ENCODE results near the gene GAS1.

Gene GAS1

DNA sequence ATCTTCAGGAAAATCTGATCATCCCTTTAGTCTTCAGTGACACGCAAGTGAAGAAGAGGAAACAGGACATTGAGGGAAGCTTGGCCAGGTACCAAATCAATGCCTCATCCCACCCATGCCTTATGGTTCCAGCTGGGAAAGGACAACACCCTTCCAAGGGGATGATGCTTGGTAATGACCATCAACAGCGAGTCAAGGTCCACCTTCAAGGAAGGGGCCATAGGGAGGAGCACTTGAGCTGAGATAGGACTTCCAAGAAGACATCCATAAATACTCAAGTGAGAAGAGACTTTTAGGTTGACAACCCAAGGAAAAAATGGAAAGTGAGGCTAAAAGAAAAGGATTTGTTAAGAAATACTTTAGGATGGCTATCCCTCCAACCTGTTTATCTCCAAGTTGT is 27.1 kb upstream of the GAS1 start:
- H3K79me1 ChIP-seq (replicated peaks; ENCODE audit: low read length, poor library complexity, severe bottlenecking) = no peaks in the 10 kb centered on the region
- H3K23ac ChIP-seq (ENCODE audit: low read length in 2 of 2) = no peak overlapping the region
- H3K4me3 ChIP-seq (ENCODE audit: insufficient read depth in 1 of 2, low read depth in 1 of 2, low read length in 2 of 2) = no peak overlapping the region
- no peak overlapping the region for H3K4ac ChIP-seq (ENCODE audit: low read depth in 1 of 2, low read length in 2 of 2)
- H4K91ac ChIP-seq (ENCODE audit: low read length) = no peak overlapping the region
- no peak overlapping the region for H3K4me2 ChIP-seq (ENCODE audit: low read length, poor library complexity, severe bottlenecking)
- no peak overlapping the region for H3K27ac ChIP-seq (ENCODE audit: low read length, poor library complexity, severe bottlenecking)
- H3K27me3 ChIP-seq (ENCODE audit: control insufficient read depth in 1 of 2, insufficient read depth in 1 of 2, low read length in 2 of 2) = no peaks in the 10 kb centered on the region
- H4K8ac ChIP-seq (ENCODE audit: low read length) = no peak overlapping the region
- WGBS = 72% methylated on average over 2 of the region's 2 CpGs
- no peaks in the 10 kb centered on the region for H3K9me3 ChIP-seq (ENCODE audit: control insufficient read depth, low read length)
- H2BK120ac ChIP-seq (ENCODE audit: low read depth, low read length) = no peak overlapping the region
- no peak for DNase-seq
- no peak overlapping the region for H3K18ac ChIP-seq (ENCODE audit: low read depth in 1 of 2, low read length in 2 of 2)
- H3K14ac ChIP-seq (ENCODE audit: low read length in 2 of 2) = no peak overlapping the region
- no peak overlapping the region for H2BK12ac ChIP-seq (ENCODE audit: low read length in 2 of 2)
- peaks cover 4% of the 10 kb centered on the region for H3K4me1 ChIP-seq (ENCODE audit: control insufficient read depth, insufficient read depth, low read depth, low read length)
- no peaks in the 10 kb centered on the region for H3K36me3 ChIP-seq (ENCODE audit: control insufficient read depth in 1 of 2, insufficient read depth in 2 of 2, low read depth in 1 of 2, low read length in 2 of 2)
- no peak overlapping the region for H3K9ac ChIP-seq (ENCODE audit: low read length)
- H2AFZ ChIP-seq (ENCODE audit: low read depth, low read length) = no peak overlapping the region
- H2BK15ac ChIP-seq (ENCODE audit: low read depth, poor library complexity, severe bottlenecking) = no peak overlapping the region
- H2AK5ac ChIP-seq (ENCODE audit: low read length, severe bottlenecking) = no peak overlapping the region
- no peak overlapping the region for H2BK5ac ChIP-seq (ENCODE audit: low read depth, low read length, poor library complexity, severe bottlenecking)

DNA sequence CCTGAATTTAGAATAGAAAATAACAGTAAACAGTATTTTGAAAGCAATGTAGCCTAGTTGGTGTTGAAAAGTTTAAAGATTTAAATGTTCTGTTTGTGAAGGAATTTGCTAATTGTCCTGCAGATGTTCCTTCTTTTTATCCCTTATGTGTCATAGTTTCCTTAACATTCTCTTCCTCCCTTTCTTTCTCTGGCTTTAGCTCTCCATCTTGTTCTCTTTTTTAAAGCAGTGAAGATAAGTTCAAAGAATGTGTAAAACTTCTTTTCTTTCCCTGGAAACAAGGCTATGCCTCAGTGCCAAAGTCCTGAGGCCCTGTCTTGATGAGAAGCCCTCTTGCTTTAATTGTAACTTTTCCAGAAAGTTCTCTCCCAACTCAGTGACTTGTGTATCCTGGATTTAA is 24.4 kb upstream of the GAS1 start:
- Histone ChIP-seq H4K91ac (ENCODE audit: low read length) (no peak overlapping the region), H3K27me3 (ENCODE audit: control insufficient read depth in 1 of 2, insufficient read depth in 1 of 2, low read length in 2 of 2) (no peaks in the 10 kb centered on the region), H2BK15ac (ENCODE audit: low read depth, poor library complexity, severe bottlenecking) (no peak overlapping the region), H3K14ac (ENCODE audit: low read length in 2 of 2) (no peak overlapping the region), H3K4me1 (ENCODE audit: control insufficient read depth, insufficient read depth, low read depth, low read length) (no peaks in the 10 kb centered on the region), H2AK5ac (ENCODE audit: low read length, severe bottlenecking) (no peak overlapping the region), H3K4me3 (ENCODE audit: insufficient read depth in 1 of 2, low read depth in 1 of 2, low read length in 2 of 2) (no peak overlapping the region), H3K18ac (ENCODE audit: low read depth in 1 of 2, low read length in 2 of 2) (no peak overlapping the region), H3K36me3 (ENCODE audit: control insufficient read depth in 1 of 2, insufficient read depth in 2 of 2, low read depth in 1 of 2, low read length in 2 of 2) (no peaks in the 10 kb centered on the region), H4K8ac (ENCODE audit: low read length) (no peak overlapping the region), H3K4ac (ENCODE audit: low read depth in 1 of 2, low read length in 2 of 2) (no peak overlapping the region), H3K23ac (ENCODE audit: low read length in 2 of 2) (no peak overlapping the region), H2AFZ (ENCODE audit: low read depth, low read length) (no peak overlapping the region), H3K4me2 (ENCODE audit: low read length, poor library complexity, severe bottlenecking) (no peak overlapping the region), H2BK120ac (ENCODE audit: low read depth, low read length) (no peak overlapping the region), H3K79me1 (replicated peaks; ENCODE audit: low read length, poor library complexity, severe bottlenecking) (no peaks in the 10 kb centered on the region), H3K9me3 (ENCODE audit: control insufficient read depth, low read length) (no peaks in the 10 kb centered on the region), H2BK12ac (ENCODE audit: low read length in 2 of 2) (no peak overlapping the region), H2BK5ac (ENCODE audit: low read depth, low read length, poor library complexity, severe bottlenecking) (no peak overlapping the region), H3K9ac (ENCODE audit: low read length) (no peak overlapping the region), H3K27ac (ENCODE audit: low read length, poor library complexity, severe bottlenecking) (no peak overlapping the region)
- no peak for DNase-seq

DNA sequence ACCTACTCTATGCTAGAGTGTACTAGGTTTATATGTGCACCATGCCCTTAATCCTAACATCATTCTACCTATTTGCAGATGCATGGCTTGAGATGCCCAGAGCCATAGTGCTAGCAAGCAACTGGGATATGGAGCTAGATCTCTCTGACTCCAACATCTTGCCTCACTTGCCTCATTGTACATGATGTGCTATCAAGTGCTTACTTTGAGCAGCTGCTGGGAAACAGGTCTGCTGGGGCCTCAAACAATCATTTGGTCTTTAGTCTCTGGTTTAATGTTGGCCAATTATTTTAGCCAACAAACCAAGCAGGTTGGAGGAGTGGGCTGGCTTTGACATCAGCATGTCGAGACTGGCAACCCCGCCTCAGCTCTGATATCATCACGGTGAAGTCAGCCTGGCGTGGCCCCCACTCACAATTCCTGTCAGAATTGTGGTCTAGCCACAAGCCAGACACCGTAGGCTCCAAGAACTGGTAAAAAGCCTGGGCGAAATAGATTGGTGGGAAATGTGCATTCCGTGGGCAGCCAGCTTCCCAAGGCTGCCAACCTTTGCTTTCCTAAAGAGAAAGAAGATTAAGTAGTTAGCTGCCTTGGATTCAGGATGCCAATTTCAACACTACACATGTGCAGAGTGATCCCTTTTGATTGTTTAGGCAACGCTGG is 21.1 kb upstream of the GAS1 start:
- H2BK5ac ChIP-seq (ENCODE audit: low read depth, low read length, poor library complexity, severe bottlenecking) = no peak overlapping the region
- no peak overlapping the region for H3K27ac ChIP-seq (ENCODE audit: low read length, poor library complexity, severe bottlenecking)
- H4K91ac ChIP-seq (ENCODE audit: low read length) = no peak overlapping the region
- H3K14ac ChIP-seq (ENCODE audit: low read length in 2 of 2) = no peak overlapping the region
- no peak overlapping the region for H2AFZ ChIP-seq (ENCODE audit: low read depth, low read length)
- no peak overlapping the region for H3K18ac ChIP-seq (ENCODE audit: low read depth in 1 of 2, low read length in 2 of 2)
- WGBS = 87% methylated on average over 7 of the region's 8 CpGs
- no peak for DNase-seq
- no peak overlapping the region for H3K4me2 ChIP-seq (ENCODE audit: low read length, poor library complexity, severe bottlenecking)
- H3K23ac ChIP-seq (ENCODE audit: low read length in 2 of 2) = no peak overlapping the region
- no peak overlapping the region for H2BK120ac ChIP-seq (ENCODE audit: low read depth, low read length)
- H2BK12ac ChIP-seq (ENCODE audit: low read length in 2 of 2) = no peak overlapping the region
- no peak overlapping the region for H3K4me3 ChIP-seq (ENCODE audit: insufficient read depth in 1 of 2, low read depth in 1 of 2, low read length in 2 of 2)
- H3K36me3 ChIP-seq (ENCODE audit: control insufficient read depth in 1 of 2, insufficient read depth in 2 of 2, low read depth in 1 of 2, low read length in 2 of 2) = no peaks in the 10 kb centered on the region
- no peak overlapping the region for H2BK15ac ChIP-seq (ENCODE audit: low read depth, poor library complexity, severe bottlenecking)
- H2AK5ac ChIP-seq (ENCODE audit: low read length, severe bottlenecking) = no peak overlapping the region
- H3K4me1 ChIP-seq (ENCODE audit: control insufficient read depth, insufficient read depth, low read depth, low read length) = no peaks in the 10 kb centered on the region
- H4K8ac ChIP-seq (ENCODE audit: low read length) = no peak overlapping the region
- H3K27me3 ChIP-seq (ENCODE audit: control insufficient read depth in 1 of 2, insufficient read depth in 1 of 2, low read length in 2 of 2) = no peaks in the 10 kb centered on the region
- no peak overlapping the region for H3K9ac ChIP-seq (ENCODE audit: low read length)
- H3K4ac ChIP-seq (ENCODE audit: low read depth in 1 of 2, low read length in 2 of 2) = no peak overlapping the region
- H3K79me1 ChIP-seq (replicated peaks; ENCODE audit: low read length, poor library complexity, severe bottlenecking) = no peaks in the 10 kb centered on the region
- no peaks in the 10 kb centered on the region for H3K9me3 ChIP-seq (ENCODE audit: control insufficient read depth, low read length)

DNA sequence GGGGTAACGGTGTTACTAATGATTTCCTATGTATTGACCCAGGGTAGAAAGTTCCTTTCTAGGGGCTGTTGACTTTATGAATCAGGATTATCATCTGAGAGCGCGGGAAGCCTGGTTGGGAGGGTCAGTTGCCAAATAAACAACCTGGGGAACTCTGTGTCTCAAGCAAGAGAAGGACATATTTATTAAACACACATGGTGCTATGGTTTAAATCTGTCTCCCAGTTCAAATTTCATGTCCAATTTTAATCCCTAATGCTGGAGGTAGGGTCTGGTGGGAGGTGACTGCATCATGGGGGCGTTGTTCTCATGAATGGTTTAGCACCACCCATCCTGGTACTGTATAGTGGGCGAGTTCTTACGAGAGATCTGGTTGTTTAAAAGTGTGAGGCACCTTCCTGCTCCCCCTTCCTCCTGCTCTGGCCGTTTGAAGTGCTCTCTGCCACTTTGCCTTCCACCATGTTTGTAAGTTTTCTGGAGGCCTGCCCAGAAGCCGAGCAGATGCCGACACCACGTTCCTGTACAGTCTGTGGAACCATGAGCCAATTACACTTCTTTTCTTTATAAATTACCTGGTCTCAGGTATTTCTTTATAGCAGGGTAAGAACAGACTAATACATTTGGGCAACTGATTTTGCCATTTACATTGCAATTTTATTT is 19.7 kb upstream of the GAS1 start:
- no peak overlapping the region for H4K8ac ChIP-seq (ENCODE audit: low read length)
- 76% methylated on average over 8 of the region's 10 CpGs for WGBS
- no peak overlapping the region for H2BK12ac ChIP-seq (ENCODE audit: low read length in 2 of 2)

More for the DNA sequence above, 19.7 kb upstream of the GAS1 start:
- no peaks in the 10 kb centered on the region for H3K9me3 ChIP-seq (ENCODE audit: control insufficient read depth, low read length)
- H3K9ac ChIP-seq (ENCODE audit: low read length) = no peak overlapping the region
- H2AK5ac ChIP-seq (ENCODE audit: low read length, severe bottlenecking) = no peak overlapping the region
- no peak overlapping the region for H2BK5ac ChIP-seq (ENCODE audit: low read depth, low read length, poor library complexity, severe bottlenecking)
- H4K91ac ChIP-seq (ENCODE audit: low read length) = no peak overlapping the region
- no peaks in the 10 kb centered on the region for H3K4me1 ChIP-seq (ENCODE audit: control insufficient read depth, insufficient read depth, low read depth, low read length)
- no peak overlapping the region for H3K14ac ChIP-seq (ENCODE audit: low read length in 2 of 2)
- no peak overlapping the region for H3K4me2 ChIP-seq (ENCODE audit: low read length, poor library complexity, severe bottlenecking)
- no peak overlapping the region for H3K23ac ChIP-seq (ENCODE audit: low read length in 2 of 2)
- no peak overlapping the region for H3K4me3 ChIP-seq (ENCODE audit: insufficient read depth in 1 of 2, low read depth in 1 of 2, low read length in 2 of 2)
- H3K27ac ChIP-seq (ENCODE audit: low read length, poor library complexity, severe bottlenecking) = no peak overlapping the region
- H2BK15ac ChIP-seq (ENCODE audit: low read depth, poor library complexity, severe bottlenecking) = no peak overlapping the region
- H3K36me3 ChIP-seq (ENCODE audit: control insufficient read depth in 1 of 2, insufficient read depth in 2 of 2, low read depth in 1 of 2, low read length in 2 of 2) = no peaks in the 10 kb centered on the region
- no peak overlapping the region for H3K18ac ChIP-seq (ENCODE audit: low read depth in 1 of 2, low read length in 2 of 2)
- H3K27me3 ChIP-seq (ENCODE audit: control insufficient read depth in 1 of 2, insufficient read depth in 1 of 2, low read length in 2 of 2) = no peaks in the 10 kb centered on the region
- DNase-seq = no peak
- H2AFZ ChIP-seq (ENCODE audit: low read depth, low read length) = no peak overlapping the region
- no peak overlapping the region for H2BK120ac ChIP-seq (ENCODE audit: low read depth, low read length)
- no peaks in the 10 kb centered on the region for H3K79me1 ChIP-seq (replicated peaks; ENCODE audit: low read length, poor library complexity, severe bottlenecking)
- no peak overlapping the region for H3K4ac ChIP-seq (ENCODE audit: low read depth in 1 of 2, low read length in 2 of 2)

Data from mesenchymal stem cell (in vitro differentiated cells and primary cell).